GM23248 (cell line): ENCODE measurements around the gene PRKD3.

Experiments
- EZH2 ChIP-seq: fragments of 200-600 bp; sonication (generic); IDR thresholded peaks from 2 replicates; pipeline ENCODE4 v1.6.1; 2018; ENCODE audit warnings: antibody characterized with exemption, mild to moderate bottlenecking; ENCODE audit not compliant: insufficient read depth, poor library complexity, severe bottlenecking
- EZH2phosphoT487 ChIP-seq: fragments of 200-600 bp; sonication (generic); IDR thresholded peaks from 2 replicates; pipeline ENCODE4 v1.6.1; 2018; ENCODE audit warnings: antibody characterized with exemption, moderate library complexity, mild to moderate bottlenecking, low read depth; ENCODE audit not compliant: insufficient read depth

- no peak for TF ChIP-seq EZH2
- TF ChIP-seq EZH2phosphoT487: no peak
These were observed 11.0 kb upstream of the PRKD3 start for GRCh38 chr2:37335604-37336003.
